ENCODE results near the gene NAALADL1. TPM values are rescaled to one million over a fixed set of nuclear protein-coding genes. Genes with fewer than 3 reads are reported as not detected.

Gene NAALADL1, protein sequence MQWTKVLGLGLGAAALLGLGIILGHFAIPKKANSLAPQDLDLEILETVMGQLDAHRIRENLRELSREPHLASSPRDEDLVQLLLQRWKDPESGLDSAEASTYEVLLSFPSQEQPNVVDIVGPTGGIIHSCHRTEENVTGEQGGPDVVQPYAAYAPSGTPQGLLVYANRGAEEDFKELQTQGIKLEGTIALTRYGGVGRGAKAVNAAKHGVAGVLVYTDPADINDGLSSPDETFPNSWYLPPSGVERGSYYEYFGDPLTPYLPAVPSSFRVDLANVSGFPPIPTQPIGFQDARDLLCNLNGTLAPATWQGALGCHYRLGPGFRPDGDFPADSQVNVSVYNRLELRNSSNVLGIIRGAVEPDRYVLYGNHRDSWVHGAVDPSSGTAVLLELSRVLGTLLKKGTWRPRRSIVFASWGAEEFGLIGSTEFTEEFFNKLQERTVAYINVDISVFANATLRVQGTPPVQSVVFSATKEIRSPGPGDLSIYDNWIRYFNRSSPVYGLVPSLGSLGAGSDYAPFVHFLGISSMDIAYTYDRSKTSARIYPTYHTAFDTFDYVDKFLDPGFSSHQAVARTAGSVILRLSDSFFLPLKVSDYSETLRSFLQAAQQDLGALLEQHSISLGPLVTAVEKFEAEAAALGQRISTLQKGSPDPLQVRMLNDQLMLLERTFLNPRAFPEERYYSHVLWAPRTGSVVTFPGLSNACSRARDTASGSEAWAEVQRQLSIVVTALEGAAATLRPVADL
- total RNA-seq (2022; extraction: Qiagen RNA extraction; ENCODE audit: low read depth), result not detected in 5 replicates

DNA sequence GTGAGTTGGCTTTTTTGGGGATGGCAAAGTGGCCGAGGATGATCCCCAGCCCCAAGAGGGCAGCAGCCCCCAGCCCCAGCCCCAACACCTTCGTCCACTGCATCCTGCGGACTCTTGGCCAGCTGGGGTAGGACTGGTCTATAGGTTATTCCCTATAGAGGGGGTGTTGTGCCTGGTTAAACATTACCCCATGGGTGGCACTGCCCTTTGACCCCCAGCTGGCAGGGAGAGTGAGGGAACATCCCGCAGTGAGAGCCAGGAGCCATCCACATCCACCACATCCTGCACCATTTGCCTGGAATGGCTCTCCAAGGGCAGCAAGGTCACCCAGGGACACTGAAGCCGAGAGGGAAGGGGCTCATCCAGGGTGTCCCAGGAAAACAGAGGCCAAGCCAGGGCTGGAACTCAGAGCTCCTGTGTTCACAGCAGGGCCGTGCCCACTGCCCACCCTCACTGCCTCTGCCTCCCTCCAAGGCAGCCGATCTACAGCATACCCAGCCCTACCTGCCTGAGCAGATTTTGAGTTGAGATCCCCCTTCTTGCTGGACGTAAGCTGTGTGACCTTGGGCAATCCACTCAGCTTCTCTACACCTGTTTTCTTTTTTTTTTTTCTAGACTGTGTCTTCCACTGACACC, at the start of gene NAALADL1:
Gene NAALADL1, minus strand, starts transcription at position 135 of the 636 bp plus-strand sequence. Its CDS starts 32 bp downstream, at position 103.

DNA sequence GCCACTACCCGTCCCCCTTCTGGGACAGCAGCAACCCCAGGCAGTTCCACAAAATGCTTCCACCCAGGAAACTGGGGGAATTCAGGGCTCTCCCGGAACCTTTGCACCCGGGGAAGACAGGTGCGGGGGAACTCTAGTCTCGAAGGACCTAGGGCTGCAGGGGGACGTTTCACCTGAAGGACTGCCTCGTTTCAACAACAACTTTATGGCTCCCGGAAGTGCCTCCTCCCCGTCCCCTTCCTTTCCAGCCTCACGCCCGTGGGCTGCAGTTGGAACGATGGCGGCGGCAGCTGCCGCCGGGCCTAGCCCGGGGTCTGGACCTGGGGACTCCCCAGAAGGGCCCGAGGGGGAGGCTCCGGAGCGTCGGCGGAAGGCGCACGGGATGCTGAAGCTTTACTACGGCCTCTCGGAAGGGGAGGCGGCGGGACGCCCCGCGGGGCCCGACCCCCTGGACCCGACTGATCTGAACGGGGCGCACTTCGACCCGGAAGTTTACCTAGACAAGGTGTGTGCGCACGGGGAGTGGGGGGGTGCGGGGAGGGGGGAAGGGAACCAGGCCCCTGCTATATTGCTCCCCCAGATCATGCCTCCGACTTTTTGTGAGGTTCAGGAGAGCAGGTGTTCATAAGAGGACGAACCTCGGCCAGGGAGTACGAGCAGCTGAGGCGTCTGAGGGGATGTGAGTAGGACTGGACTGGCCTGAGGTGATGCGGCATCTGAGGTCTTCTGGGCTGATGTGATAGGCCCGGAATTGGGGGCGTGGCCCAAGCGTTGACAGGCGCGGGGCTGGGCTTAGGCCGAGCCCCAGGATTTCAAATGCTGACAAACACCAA, 37.8 kb upstream of the NAALADL1 start, which contains the start of gene VPS51:
Gene VPS51, plus strand, starts transcription at position 241 of the 833 bp plus-strand sequence. Its CDS starts 37 bp downstream, at position 278.

DNA sequence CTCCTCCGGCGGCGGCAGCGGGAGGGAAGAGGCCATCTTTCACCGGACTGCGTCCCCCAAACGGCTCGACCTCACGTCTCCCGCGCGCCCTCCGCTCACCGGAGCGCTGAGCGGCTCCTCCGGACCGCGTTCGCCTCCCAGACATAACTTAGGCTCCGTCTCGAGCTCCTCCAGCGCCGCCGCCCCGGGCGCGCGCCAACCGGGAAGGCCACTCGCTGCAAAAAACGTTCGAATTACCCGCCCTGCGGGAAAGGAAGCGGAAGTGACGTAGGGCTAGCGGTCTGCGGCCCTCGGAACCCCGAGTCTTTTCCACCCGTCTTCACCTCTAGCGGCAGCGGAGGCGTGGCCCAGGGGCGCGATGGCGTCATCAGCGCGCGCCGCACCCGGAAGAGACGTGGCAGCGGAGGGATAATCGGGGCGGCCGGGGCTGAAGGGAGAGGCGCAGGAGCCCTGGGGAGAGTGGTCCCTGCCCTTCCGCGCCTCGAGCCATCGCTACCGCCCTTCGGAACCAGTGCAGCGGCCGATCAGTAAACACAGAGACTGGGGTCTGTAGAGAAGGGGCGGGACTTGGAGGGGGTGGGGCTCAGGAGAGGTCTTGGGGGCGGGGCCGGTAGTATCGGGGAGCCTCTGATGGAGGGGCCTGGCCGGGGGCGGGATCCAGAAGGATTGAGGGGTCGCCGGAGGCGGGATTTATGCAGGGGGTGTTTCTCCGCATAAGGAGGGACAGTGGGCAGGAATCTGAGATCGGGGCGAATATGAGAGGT, 25.7 kb upstream of the NAALADL1 start, which contains the start of the genes CDCA5 and ZFPL1:
Gene CDCA5, minus strand, starts transcription at position 207 of the 764 bp plus-strand sequence. Its CDS starts 62 bp downstream, at position 145.
Gene ZFPL1, plus strand, starts transcription at position 389 of the 764 bp plus-strand sequence. CDS start 477 bp downstream, outside the sequence.

DNA sequence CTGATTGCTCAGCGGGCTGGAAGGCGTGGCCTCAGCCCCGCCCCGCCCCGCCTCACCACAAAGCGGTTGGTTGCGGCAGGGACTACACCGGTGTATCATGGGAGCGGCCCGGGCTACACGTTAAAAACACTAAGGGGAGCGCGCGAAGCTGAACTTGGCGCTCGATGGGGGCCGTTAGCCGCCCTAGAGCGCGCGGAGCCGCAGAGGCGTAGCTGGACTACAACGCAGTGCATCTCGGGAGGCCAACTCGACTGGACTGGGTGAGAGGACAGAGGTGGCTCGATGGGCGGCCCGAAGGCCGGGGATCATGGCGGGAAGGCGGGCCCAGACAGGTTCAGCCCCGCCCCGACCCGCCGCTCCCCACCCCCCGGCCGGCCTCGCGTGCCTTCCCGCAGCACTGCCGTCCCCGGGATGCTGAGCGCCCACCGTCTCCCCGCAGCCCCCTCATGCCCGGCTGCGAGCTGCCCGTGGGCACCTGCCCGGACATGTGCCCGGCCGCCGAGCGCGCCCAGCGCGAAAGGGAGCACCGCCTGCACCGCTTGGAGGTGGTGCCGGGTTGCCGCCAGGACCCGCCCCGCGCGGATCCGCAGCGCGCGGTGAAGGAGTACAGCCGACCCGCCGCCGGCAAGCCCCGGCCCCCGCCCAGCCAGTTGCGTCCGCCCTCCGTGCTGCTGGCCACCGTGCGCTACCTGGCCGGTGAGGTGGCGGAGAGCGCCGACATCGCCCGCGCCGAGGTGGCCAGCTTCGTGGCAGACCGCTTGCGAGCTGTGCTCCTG, 17.3 kb downstream of the NAALADL1 start, which contains the start of gene SAC3D1:
Gene SAC3D1, plus strand, starts transcription at position 364 of the 776 bp plus-strand sequence. Its CDS starts 83 bp downstream, at position 447.

DNA sequence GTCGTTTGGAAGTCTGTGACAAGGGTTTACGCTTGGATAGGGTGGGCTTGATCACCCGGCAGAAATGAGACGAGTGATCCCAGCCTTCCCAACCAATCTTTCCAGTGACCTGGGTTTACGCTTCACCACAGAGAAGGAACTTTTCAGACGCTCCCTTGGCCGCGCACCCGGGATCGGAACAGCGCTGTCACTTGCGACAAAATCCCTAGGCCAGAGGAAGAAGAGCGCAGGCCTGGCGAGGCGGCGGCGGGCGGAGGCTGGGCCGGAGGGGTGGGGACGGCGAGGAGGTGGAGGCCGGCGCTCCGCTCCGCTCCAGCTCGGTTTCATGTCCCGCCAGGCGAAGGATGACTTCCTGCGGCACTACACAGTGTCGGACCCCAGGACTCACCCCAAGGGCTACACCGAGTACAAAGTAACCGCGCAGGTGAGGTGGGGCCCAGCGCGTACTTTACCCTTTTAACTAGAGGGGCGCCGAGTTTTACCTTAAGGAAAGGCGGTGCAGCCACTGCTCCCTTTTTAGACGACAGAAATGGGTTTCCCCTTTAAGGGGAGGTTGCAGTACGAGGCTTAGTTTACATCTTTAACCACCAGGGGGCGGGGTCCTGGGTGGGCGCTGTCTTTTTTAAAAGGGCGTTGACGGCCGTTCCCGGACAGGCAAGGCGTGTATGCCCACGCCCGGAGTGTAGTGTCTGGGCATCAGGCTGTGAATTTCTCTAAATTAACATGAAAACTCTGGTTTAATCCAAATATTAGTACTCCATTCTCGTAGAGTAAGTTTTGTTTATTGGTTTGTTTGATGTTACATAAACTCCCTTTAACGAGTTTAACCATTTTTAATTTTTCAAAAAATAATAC, 30.9 kb downstream of the NAALADL1 start, which contains the start of gene SNX15:
Gene SNX15, plus strand, starts transcription at position 227 of the 855 bp plus-strand sequence. Its CDS starts 99 bp downstream, at position 326.

DNA sequence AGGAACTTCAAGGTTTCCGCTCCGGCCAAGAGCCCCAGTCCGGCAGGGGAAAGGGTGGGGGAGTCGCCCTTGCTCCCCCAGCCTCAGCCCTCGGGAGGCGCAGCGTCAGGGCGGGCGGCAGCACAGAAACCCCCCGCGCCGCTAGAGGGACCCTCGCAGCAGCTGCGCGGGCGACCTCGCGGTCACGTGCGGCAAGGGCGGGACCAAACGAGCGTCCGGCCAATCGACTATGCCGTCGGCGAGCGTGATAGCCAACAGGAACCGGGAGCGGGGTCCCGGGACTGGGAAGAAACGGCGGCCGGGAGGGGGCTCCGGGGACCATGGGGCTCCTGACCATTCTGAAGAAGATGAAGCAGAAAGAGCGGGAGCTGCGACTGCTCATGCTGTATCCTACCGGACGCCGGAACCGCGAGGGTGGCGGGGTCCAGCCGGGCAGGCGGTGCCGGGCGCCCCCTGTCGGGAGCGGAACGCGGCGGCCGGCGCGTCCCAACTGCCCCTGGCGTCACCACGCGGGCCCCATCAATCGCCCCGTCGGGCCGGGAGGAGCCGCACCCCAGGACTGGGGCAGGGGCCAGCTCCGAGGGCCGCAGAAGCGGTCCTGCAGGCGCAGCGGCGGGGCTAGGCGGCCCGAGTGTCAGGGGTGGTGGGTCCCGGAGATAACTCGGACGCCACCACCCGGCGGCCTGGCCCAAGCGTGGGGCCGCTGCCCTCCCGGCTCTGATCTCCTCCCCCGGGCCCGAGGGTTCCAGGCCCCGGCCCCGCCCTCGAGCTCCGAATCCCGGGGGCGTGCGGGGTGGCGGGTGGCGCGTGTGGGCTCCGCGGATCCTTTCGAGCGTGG, 44.2 kb downstream of the NAALADL1 start, which contains the start of gene ARL2:
Gene ARL2, plus strand, starts transcription at position 273 of the 838 bp plus-strand sequence. Its CDS starts 48 bp downstream, at position 321.

DNA sequence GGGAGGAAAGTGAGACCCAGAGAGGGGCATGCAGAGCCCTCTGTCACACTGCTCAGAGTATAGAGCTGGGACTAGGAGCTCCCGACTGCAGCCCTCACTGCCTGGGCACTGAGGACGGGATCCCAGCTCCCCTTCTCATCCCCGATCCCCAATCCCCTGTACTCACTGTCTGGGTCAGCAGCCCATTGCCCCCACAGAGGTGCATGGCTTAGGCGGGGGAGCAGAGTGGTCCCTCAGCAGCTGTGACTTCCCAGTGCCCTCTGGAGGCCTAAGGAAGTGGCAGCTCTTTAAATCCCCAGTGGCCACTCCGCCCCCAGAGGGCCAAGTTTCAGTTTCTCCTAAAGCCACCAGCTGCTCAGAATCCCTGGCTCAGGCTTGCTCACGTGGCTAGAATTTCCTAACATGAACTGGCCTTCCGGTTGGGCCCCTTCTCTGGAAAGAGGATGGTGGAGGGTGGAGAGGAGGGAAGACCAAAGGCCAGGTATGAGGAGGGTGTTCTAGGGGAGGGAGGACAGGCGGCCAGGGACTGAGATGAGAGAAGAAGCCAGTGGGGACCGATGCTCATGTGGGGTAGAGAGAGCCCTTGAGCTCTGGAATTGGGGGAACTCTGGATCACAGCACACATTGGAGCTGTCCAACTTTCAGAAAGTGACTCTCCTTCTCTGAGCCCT, 61.5 kb downstream of the NAALADL1 start, which contains the start of gene BATF2:
Gene BATF2, minus strand, starts transcription at position 262 of the 671 bp plus-strand sequence. Its CDS starts 57 bp downstream, at position 205.

Other genes with a start within 250 kb of the NAALADL1 start
- gene MEN1, start 248.0 kb downstream of the NAALADL1 start, total RNA-seq (2022; extraction: Qiagen RNA extraction; ENCODE audit: low read depth), result 28.7 to 39.3 TPM (median 36.7 TPM) in 5 replicates
- 1.1 to 1.8 TPM (median 1.6 TPM) in 5 replicates for gene CDC42BPG, start 213.9 kb downstream of the NAALADL1 start, total RNA-seq (2022; extraction: Qiagen RNA extraction; ENCODE audit: low read depth)
- gene EHD1, start 179.9 kb downstream of the NAALADL1 start, total RNA-seq (2022; extraction: Qiagen RNA extraction; ENCODE audit: low read depth), result 104 to 140 TPM (median 129 TPM) in 5 replicates
- 12.9 to 22.4 TPM (median 20.8 TPM) in 5 replicates for gene ATG2A, start 141.3 kb downstream of the NAALADL1 start, total RNA-seq (2022; extraction: Qiagen RNA extraction; ENCODE audit: low read depth)
- gene PPP2R5B, start 133.9 kb downstream of the NAALADL1 start, total RNA-seq (2022; extraction: Qiagen RNA extraction; ENCODE audit: low read depth), result 3.6 to 6.2 TPM (median 4.2 TPM) in 5 replicates
- not detected in 5 replicates for gene GPHA2, start 122.7 kb downstream of the NAALADL1 start, total RNA-seq (2022; extraction: Qiagen RNA extraction; ENCODE audit: low read depth)
- not detected in 5 replicates for gene MAJIN, start 86.4 kb downstream of the NAALADL1 start, total RNA-seq (2022; extraction: Qiagen RNA extraction; ENCODE audit: low read depth)
- 0.61 to 1.3 TPM (median 0.67 TPM) in 5 replicates for gene BATF2, start 61.6 kb downstream of the NAALADL1 start, total RNA-seq (2022; extraction: Qiagen RNA extraction; ENCODE audit: low read depth)
- gene ARL2, start 44.4 kb downstream of the NAALADL1 start, total RNA-seq (2022; extraction: Qiagen RNA extraction; ENCODE audit: low read depth), result 157 to 200 TPM (median 182 TPM) in 5 replicates
- gene SNX15, start 31.1 kb downstream of the NAALADL1 start, total RNA-seq (2022; extraction: Qiagen RNA extraction; ENCODE audit: low read depth), result 20.2 to 23.7 TPM (median 21.5 TPM) in 5 replicates
- 33.6 to 55.1 TPM (median 50.9 TPM) in 5 replicates for gene SAC3D1, start 17.3 kb downstream of the NAALADL1 start, total RNA-seq (2022; extraction: Qiagen RNA extraction; ENCODE audit: low read depth)
- 56.3 to 73.2 TPM (median 69.6 TPM) in 5 replicates for gene CDCA5, start 25.5 kb upstream of the NAALADL1 start, total RNA-seq (2022; extraction: Qiagen RNA extraction; ENCODE audit: low read depth)
- gene ZFPL1, start 25.7 kb upstream of the NAALADL1 start, total RNA-seq (2022; extraction: Qiagen RNA extraction; ENCODE audit: low read depth), result 30.8 to 34.6 TPM (median 33.1 TPM) in 5 replicates
- gene VPS51, start 37.7 kb upstream of the NAALADL1 start, total RNA-seq (2022; extraction: Qiagen RNA extraction; ENCODE audit: low read depth), result 50.2 to 54.5 TPM (median 53.0 TPM) in 5 replicates
- 5.3 to 6.8 TPM (median 5.5 TPM) in 5 replicates for gene TM7SF2, start 53.3 kb upstream of the NAALADL1 start, total RNA-seq (2022; extraction: Qiagen RNA extraction; ENCODE audit: low read depth)
- 14.6 to 23.2 TPM (median 21.6 TPM) in 5 replicates for gene ZNHIT2, start 59.1 kb upstream of the NAALADL1 start, total RNA-seq (2022; extraction: Qiagen RNA extraction; ENCODE audit: low read depth)
- 887 to 1,065 TPM (median 962 TPM) in 5 replicates for gene FAU, start 63.6 kb upstream of the NAALADL1 start, total RNA-seq (2022; extraction: Qiagen RNA extraction; ENCODE audit: low read depth)
- gene MRPL49, start 63.8 kb upstream of the NAALADL1 start, total RNA-seq (2022; extraction: Qiagen RNA extraction; ENCODE audit: low read depth), result 68.9 to 78.3 TPM (median 73.3 TPM) in 5 replicates
- gene SYVN1, start 76.0 kb upstream of the NAALADL1 start, total RNA-seq (2022; extraction: Qiagen RNA extraction; ENCODE audit: low read depth), result 30.3 to 41.2 TPM (median 40.5 TPM) in 5 replicates
- not detected in 5 replicates for gene SPDYC, start 111.7 kb upstream of the NAALADL1 start, total RNA-seq (2022; extraction: Qiagen RNA extraction; ENCODE audit: low read depth)
- 94.0 to 119 TPM (median 113 TPM) in 5 replicates for gene CAPN1, start 123.4 kb upstream of the NAALADL1 start, total RNA-seq (2022; extraction: Qiagen RNA extraction; ENCODE audit: low read depth)
- 11.8 to 20.5 TPM (median 13.7 TPM) in 5 replicates for gene POLA2, start 203.4 kb upstream of the NAALADL1 start, total RNA-seq (2022; extraction: Qiagen RNA extraction; ENCODE audit: low read depth)